HCT116 (cell line): Measurements from ENCODE around the gene SLA2. TPM values are rescaled to one million over a fixed set of nuclear protein-coding genes. Genes with fewer than 3 reads are reported as not detected.

Experiments
- ATAC-seq: fragments of 200-7000 bp; cut with Tn5 transposase; 2 replicates; pipeline ENCODE4 v1.9.1; 2020; ENCODE audit warnings: mild to moderate bottlenecking, moderate library complexity
- BruUV-seq: library from RNA; stranded (reverse); fragments of 400-500 nt; replicated peaks from 2 replicates; lab custom pipeline; 2021; lab: Mats Ljungman, UMichigan
- CTCF ChIA-PET: fragments of 300-600 bp; sonication (Branson Sonifier 250); formaldehyde crosslinking; loops from one replicate; lab custom pipeline; 2021; ENCODE audit warnings: antibody characterized with exemption; lab: Charles Lee
- POLR2A ChIA-PET: fragments of 300-600, 350-600 bp; sonication (Branson Sonifier 250); formaldehyde crosslinking; loops from one replicate; lab custom pipeline; 2021; ENCODE audit warnings: antibody characterized with exemption; lab: Charles Lee
- RAD21 ChIA-PET, 2 experiments: fragments of 300-600 bp; sonication (Branson Sonifier 250); formaldehyde crosslinking; loops; one replicate each; lab custom pipeline; 2023; ENCODE audit warnings: low total read pairs in 2 of 2; ENCODE audit not compliant: uncharacterized antibody in 2 of 2, unreplicated experiment in 2 of 2, low non-redundant PET in 1 of 2; lab: Charles Lee
- DNase-seq: peaks from one replicate; pipeline ENCODE4 v3.0.0-alpha.2; 2010; ENCODE audit warnings: low read depth, low spot score
- H2AFZ ChIP-seq: fragments of 200-600 bp; shearing (Covaris generic), sonication (generic); 2 replicates; pipeline ENCODE4 v1.6.1; 2017; ENCODE audit warnings: low read depth, mixed run types, mixed read lengths, antibody characterized with exemption, low read length; ENCODE audit not compliant: poor library complexity, severe bottlenecking
- H3K27ac ChIP-seq: 2 replicates; pipeline ENCODE4 v1.5.1; 2012; ENCODE audit warnings: low read depth, low read length
- H3K27me3 ChIP-seq: fragments of 200-600 bp; sonication (generic); 2 replicates; pipeline ENCODE4 v1.6.1; 2016; ENCODE audit warnings: mixed run types, low read length, mixed read lengths; ENCODE audit not compliant: insufficient read depth
- H3K36me3 ChIP-seq, 2 experiments: fragments of 200-500 bp in 1 of 2; fragments of 200-600 bp in 1 of 2; sonication (Bioruptor generic) in 1 of 2; sonication (generic) in 1 of 2; 2 replicates each; pipeline versions ENCODE4 v1.5.1 to v1.6.1; 2014 to 2016; ENCODE audit warnings: low read length in 2 of 2, inconsistent platforms in 1 of 2, mixed read lengths in 1 of 2, mixed run types in 1 of 2; ENCODE audit not compliant: insufficient read depth in 2 of 2, control insufficient read depth in 1 of 2
- H3K4me1 ChIP-seq, 2 experiments: fragments of 200-600 bp in 1 of 2; sonication (generic) in 1 of 2; 2 replicates each; pipeline versions ENCODE4 v1.5.1 to v1.6.1; 2012 to 2017; ENCODE audit warnings: low read length in 2 of 2, inconsistent platforms in 1 of 2, mild to moderate bottlenecking in 1 of 2, mixed read lengths in 1 of 2, mixed run types in 1 of 2, moderate library complexity in 1 of 2; ENCODE audit not compliant: insufficient read depth in 2 of 2, control insufficient read depth in 1 of 2
- H3K4me2 ChIP-seq: fragments of 200-600 bp; sonication (generic); 2 replicates; pipeline ENCODE4 v1.6.1; 2017; ENCODE audit warnings: mixed run types, low read length, mixed read lengths
- H3K4me3 ChIP-seq, 2 experiments: fragments of 200-600 bp in 1 of 2; sonication (generic) in 1 of 2; replicated peaks in 1 of 2; 2 replicates each; pipeline ENCODE4 v1.5.1; 2011 to 2016; ENCODE audit warnings: low read length in 2 of 2, control low read depth in 1 of 2, low read depth in 1 of 2, mild to moderate bottlenecking in 1 of 2, mixed read lengths in 1 of 2, mixed run types in 1 of 2
- H3K79me2 ChIP-seq: fragments of 200-600 bp; sonication (generic); 2 replicates; pipeline ENCODE4 v1.6.1; 2017; ENCODE audit warnings: mild to moderate bottlenecking, mixed run types, low read length, moderate library complexity, mixed read lengths; ENCODE audit not compliant: insufficient read depth
- H3K9ac ChIP-seq: fragments of 200-600 bp; sonication (generic); 2 replicates; pipeline ENCODE4 v1.6.1; 2016; ENCODE audit warnings: low read length, mixed read lengths
- H3K9me2 ChIP-seq: fragments of 200-600 bp; sonication (generic), shearing (Covaris generic); 2 replicates; pipeline ENCODE4 v1.6.1; 2017; ENCODE audit warnings: mixed run types, mild to moderate bottlenecking, moderate library complexity; ENCODE audit not compliant: insufficient read depth
- H3K9me3 ChIP-seq, 2 experiments: fragments of 200-500 bp in 1 of 2; fragments of 200-600 bp in 1 of 2; sonication (Bioruptor generic) in 1 of 2; sonication (generic) in 1 of 2; 2 replicates each; pipeline ENCODE4 v1.6.1; 2014 to 2017; ENCODE audit warnings: low read length in 2 of 2, mixed read lengths in 2 of 2, inconsistent platforms in 1 of 2, low read depth in 1 of 2, mild to moderate bottlenecking in 1 of 2, mixed run types in 1 of 2, moderate library complexity in 1 of 2; ENCODE audit not compliant: control insufficient read depth in 1 of 2, insufficient read depth in 1 of 2
- H4K20me1 ChIP-seq: fragments of 200-600 bp; sonication (generic), shearing (Covaris generic); 2 replicates; pipeline ENCODE4 v1.6.1; 2017; ENCODE audit warnings: mixed run types, mild to moderate bottlenecking, moderate library complexity; ENCODE audit not compliant: insufficient read depth
- ATF3 ChIP-seq: IDR thresholded peaks from 2 replicates; pipeline ENCODE4 v1.6.1; 2012
- CEBPB ChIP-seq: IDR thresholded peaks from 2 replicates; pipeline ENCODE4 v1.6.1; 2012; ENCODE audit warnings: low read depth
- EGR1 ChIP-seq: IDR thresholded peaks from 2 replicates; pipeline ENCODE4 v1.6.1; 2012; ENCODE audit warnings: low read depth
- ELF1 ChIP-seq: IDR thresholded peaks from 2 replicates; pipeline ENCODE4 v1.6.1; 2012; ENCODE audit warnings: low read depth, borderline replicate concordance
- EZH2 ChIP-seq: fragments of 200-600 bp; sonication (generic); IDR thresholded peaks from 2 replicates; pipeline ENCODE4 v1.6.1; 2017; ENCODE audit warnings: antibody characterized with exemption, mixed run types
- FOSL1 ChIP-seq: IDR thresholded peaks from 2 replicates; pipeline ENCODE4 v1.6.1; 2012; ENCODE audit warnings: low read depth
- JUND ChIP-seq: IDR thresholded peaks from 2 replicates; pipeline ENCODE4 v1.6.1; 2012
- MAX ChIP-seq: IDR thresholded peaks from 2 replicates; pipeline ENCODE4 v1.6.1; 2012
- POLR2A ChIP-seq: IDR thresholded peaks from 2 replicates; pipeline ENCODE4 v1.7.0; 2011; ENCODE audit warnings: borderline replicate concordance; ENCODE audit not compliant: insufficient read depth, insufficient read length; ENCODE audit errors: extremely low read depth
- RAD21 ChIP-seq: IDR thresholded peaks from 2 replicates; pipeline ENCODE4 v1.6.1; 2012; ENCODE audit warnings: low read depth, mild to moderate bottlenecking
- SIN3A ChIP-seq: IDR thresholded peaks from 2 replicates; pipeline ENCODE4 v1.6.1; 2012; ENCODE audit warnings: low read depth
- SP1 ChIP-seq: IDR thresholded peaks from 2 replicates; pipeline ENCODE4 v1.6.1; 2012; ENCODE audit warnings: low read depth
- SRF ChIP-seq: IDR thresholded peaks from 2 replicates; pipeline ENCODE4 v1.6.1; 2012; ENCODE audit warnings: low read depth
- TCF7L2 ChIP-seq: IDR thresholded peaks from 2 replicates; pipeline ENCODE4 v1.7.0; 2011; ENCODE audit warnings: borderline replicate concordance, inconsistent platforms; ENCODE audit not compliant: insufficient read depth, insufficient read length; ENCODE audit errors: extremely low read depth
- YY1 ChIP-seq: IDR thresholded peaks from 2 replicates; pipeline ENCODE4 v1.6.1; 2011; ENCODE audit warnings: low read length, low read depth, moderate library complexity, mild to moderate bottlenecking; ENCODE audit not compliant: insufficient replicate concordance; ENCODE audit errors: extremely low read depth
- ZFX ChIP-seq: fragments of 450-650 bp; IDR thresholded peaks from 2 replicates; pipeline ENCODE4 v1.6.1; 2017
- ZNF274 ChIP-seq: fragments of 200-500 bp; sonication (Bioruptor generic); IDR thresholded peaks from 2 replicates; pipeline ENCODE4 v1.6.1; 2014; ENCODE audit warnings: mild to moderate bottlenecking, low read depth, low read length, inconsistent platforms
- intact Hi-C: fragments of 100-400 bp; cut with micrococcal nuclease; formaldehyde crosslinking; loops from 2 replicates; pipeline ENCODE4 v1.10.0; 2022
- total RNA-seq: library from RNA; stranded (reverse); gene quantifications from one replicate; pipeline ENCODE4 v1.2.1, GENCODE V29; 2021; ENCODE audit not compliant: unreplicated experiment
- TF ChIP-seq, protein P1 (sequence below): IDR thresholded peaks from 2 replicates; pipeline ENCODE4 v1.6.1; 2011; ENCODE audit warnings: mild to moderate bottlenecking, low read length, moderate library complexity; ENCODE audit not compliant: insufficient replicate concordance; ENCODE audit errors: extremely low read depth

Gene SLA2
- total RNA-seq, 1 experiment from 2014 or later = 0.12 TPM

GRCh38 chr20:36646678-36647077 is 682 bp upstream of the SLA2 start:
- H3K27ac ChIP-seq = no peak overlapping the region
- ChIA-PET POLR2A (no interaction called here), RAD21 (no interaction called here), CTCF (no interaction called here)
- no TSS peak for BruUV-seq
- H3K9me3 ChIP-seq = no peaks in the 10 kb centered on the region
- H3K36me3 ChIP-seq = no peaks in the 10 kb centered on the region
- intact Hi-C loops = no loop called here
- DNase-seq (no peak), ATAC-seq (no peak)
- no peak overlapping the region for H3K4me2 ChIP-seq
- peaks cover 6 to 11% of the 10 kb centered on the region in 2 experiments; a peak in 3 of 4 replicates for H3K4me1 ChIP-seq
- no peaks in the 10 kb centered on the region for H3K9me2 ChIP-seq
- no peaks in the 10 kb centered on the region for H3K27me3 ChIP-seq
- no peaks in the 10 kb centered on the region for H3K79me2 ChIP-seq
- TF ChIP-seq TCF7L2 (no peak), ZFX (no peak), MAX (no peak), FOSL1 (no peak), YY1 (no peak), ZNF274 (no peak), CEBPB (no peak), ELF1 (no peak), SRF (no peak), SIN3A (no peak), SP1 (no peak), EGR1 (no peak), EZH2 (no peak), RAD21 (no peak), POLR2A (no peak), JUND (no peak), ATF3 (no peak)
- TF ChIP-seq, protein P1, sequence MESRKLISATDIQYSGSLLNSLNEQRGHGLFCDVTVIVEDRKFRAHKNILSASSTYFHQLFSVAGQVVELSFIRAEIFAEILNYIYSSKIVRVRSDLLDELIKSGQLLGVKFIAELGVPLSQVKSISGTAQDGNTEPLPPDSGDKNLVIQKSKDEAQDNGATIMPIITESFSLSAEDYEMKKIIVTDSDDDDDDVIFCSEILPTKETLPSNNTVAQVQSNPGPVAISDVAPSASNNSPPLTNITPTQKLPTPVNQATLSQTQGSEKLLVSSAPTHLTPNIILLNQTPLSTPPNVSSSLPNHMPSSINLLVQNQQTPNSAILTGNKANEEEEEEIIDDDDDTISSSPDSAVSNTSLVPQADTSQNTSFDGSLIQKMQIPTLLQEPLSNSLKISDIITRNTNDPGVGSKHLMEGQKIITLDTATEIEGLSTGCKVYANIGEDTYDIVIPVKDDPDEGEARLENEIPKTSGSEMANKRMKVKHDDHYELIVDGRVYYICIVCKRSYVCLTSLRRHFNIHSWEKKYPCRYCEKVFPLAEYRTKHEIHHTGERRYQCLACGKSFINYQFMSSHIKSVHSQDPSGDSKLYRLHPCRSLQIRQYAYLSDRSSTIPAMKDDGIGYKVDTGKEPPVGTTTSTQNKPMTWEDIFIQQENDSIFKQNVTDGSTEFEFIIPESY = no peak
- no peak overlapping the region for H3K4me3 ChIP-seq
- H2AFZ ChIP-seq = no peak overlapping the region
- no peaks in the 10 kb centered on the region for H4K20me1 ChIP-seq
- no peak overlapping the region for H3K9ac ChIP-seq
